Epithelial cell of esophagus (primary cell): ENCODE measurements around the gene KRT28.

Source experiments
- DNase-seq: peaks from one replicate; pipeline ENCODE4 v3.0.0; 2010; ENCODE audit warnings: low read depth
- H3K4me3 ChIP-seq: 2 replicates; pipeline ENCODE4 v1.5.1; 2011; ENCODE audit warnings: mild to moderate bottlenecking, low read length, control low read depth
- TF ChIP-seq, protein P1 (sequence below): IDR thresholded peaks from 2 replicates; pipeline ENCODE4 v1.5.1; 2011; ENCODE audit warnings: low read depth, mild to moderate bottlenecking, low read length, control low read depth, inconsistent platforms; ENCODE audit not compliant: insufficient read depth; ENCODE audit errors: missing control alignments

KRT28 gene

DNA sequence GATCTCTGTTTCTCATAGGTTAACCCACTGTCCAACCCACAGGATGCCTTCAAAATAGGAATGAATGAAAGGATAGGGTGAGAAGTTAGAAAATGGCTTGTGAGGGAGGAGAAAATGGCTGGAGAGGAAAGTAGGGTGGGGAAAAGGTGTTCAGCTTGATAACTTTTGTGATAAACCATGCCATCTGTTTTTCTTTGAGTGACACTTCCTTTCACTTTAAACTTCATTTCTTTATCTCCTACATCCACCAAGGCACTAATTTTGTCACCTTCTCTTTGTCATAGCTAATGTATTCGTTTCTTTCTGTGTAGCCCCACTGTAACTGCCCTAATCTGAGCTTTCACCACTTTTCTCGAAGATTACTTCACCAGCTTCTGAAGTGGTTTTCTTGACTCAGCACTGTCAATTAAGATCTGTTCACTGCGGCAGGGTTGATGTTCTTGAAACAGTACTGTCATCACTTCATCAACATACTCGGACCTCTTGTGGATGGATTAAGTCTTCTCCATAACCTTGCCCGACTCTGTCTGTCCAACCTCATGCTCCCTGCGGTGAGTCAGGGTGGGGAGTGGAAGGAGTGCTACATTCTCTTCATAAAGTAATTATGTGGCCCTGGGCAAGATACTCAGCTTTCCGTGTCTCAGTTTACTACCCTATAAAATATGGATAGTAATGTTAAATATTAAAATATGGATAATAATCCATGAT is 28.1 kb upstream of the KRT28 start:
- TF ChIP-seq, protein P1, sequence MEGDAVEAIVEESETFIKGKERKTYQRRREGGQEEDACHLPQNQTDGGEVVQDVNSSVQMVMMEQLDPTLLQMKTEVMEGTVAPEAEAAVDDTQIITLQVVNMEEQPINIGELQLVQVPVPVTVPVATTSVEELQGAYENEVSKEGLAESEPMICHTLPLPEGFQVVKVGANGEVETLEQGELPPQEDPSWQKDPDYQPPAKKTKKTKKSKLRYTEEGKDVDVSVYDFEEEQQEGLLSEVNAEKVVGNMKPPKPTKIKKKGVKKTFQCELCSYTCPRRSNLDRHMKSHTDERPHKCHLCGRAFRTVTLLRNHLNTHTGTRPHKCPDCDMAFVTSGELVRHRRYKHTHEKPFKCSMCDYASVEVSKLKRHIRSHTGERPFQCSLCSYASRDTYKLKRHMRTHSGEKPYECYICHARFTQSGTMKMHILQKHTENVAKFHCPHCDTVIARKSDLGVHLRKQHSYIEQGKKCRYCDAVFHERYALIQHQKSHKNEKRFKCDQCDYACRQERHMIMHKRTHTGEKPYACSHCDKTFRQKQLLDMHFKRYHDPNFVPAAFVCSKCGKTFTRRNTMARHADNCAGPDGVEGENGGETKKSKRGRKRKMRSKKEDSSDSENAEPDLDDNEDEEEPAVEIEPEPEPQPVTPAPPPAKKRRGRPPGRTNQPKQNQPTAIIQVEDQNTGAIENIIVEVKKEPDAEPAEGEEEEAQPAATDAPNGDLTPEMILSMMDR: no peak
- DNase-seq: peak; percentile 77
- no peak overlapping the region for H3K4me3 ChIP-seq

DNA sequence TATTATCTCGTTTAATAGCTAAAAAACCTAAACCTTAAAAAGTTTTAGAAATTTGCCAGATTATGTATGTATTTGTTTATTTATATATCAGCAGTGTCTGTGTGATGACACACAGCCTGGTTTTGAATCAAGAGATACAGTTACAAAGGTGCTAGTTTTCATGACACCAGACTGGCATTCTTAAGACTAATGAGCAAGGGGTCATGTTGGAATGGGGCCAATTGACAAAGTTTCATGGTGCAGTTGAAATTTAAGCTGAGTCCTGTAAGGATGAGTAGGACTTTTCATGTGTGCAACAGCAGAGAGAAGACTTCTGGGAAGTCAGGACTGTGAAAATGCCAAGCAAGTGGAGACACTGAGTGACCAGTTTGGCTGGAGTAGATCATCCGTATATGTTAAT is 25.8 kb upstream of the KRT28 start:
- TF ChIP-seq, protein P1: no peak
- no peak for DNase-seq
- no peak overlapping the region for H3K4me3 ChIP-seq

DNA sequence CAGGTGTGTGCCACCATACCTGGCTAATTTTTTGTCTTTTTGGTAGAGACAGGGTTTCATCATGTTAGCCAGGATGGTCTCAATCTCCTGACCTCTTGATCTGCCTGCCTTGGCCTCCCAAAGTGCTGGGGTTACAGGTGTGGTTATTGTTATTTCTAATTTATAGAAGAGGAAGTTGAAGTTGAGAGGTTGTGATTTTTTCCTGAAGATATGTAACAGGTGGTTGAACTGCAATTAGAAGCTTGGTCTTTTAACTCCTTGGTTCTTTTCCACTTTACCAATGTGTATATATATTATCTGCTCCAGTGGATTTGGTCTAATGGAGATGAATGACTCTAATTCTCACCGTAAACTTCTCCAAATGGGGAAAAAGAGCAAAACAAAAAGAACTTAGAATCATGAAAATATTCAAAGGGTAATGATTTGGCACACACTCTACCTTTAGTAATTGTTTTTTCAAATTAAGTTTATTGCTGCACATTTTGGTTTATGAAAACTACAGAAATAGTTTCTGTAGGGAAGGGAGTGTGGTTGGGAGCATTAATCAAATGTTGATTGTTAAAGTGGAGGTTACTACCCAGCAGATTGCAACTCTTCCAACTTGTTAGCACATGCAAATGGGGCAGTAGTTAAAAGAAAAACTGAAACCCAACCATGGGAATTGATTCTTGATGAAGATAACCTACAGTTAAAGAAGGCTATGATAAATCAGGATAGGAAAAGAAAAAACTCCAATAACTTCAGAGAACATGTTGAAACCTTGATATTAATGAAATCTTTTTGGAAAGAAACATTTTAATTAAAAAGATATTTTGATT is 24.5 kb upstream of the KRT28 start:
- no peak overlapping the region for H3K4me3 ChIP-seq
- TF ChIP-seq, protein P1: no peak
- peak; percentile 16 for DNase-seq

DNA sequence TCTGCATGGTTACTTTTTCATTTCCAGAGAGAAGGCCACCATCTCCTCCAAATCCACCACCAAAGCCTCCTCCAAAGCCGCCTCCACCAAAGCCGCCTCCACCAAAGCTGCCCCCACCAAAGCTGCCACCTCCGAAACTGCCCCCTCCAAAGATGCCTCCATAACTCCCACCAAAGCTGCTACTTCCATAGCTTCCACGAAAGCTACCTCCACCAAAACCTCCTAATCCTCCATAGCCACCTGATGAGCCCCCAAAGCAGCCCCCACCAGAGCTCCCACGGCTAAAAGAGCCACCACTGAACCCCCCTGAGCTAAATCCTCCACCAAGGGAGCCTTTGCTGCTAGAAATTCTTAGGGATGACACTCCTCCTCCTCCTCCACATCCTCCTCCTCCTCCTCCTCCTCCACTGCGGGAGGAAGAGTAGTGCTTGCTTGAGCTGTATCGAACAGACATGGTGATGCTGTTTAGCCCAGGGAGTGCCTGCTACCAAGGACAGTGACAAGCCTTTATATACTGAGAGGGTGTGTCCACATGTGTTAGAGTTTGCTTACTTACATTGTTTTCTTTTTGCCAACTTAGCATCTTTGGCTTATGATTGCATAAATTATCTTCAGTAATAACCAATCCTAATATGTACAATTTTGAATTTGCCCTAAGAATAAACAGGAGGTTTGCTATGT is 22.5 kb upstream of the KRT28 start, which contains the start of gene KRT10:
KRT10 (minus strand) TSS at position 483 of the 681 bp plus-strand sequence; CDS start at position 454, 29 bp downstream.
- peak; percentile 13 for DNase-seq
- TF ChIP-seq, protein P1: no peak
- H3K4me3 ChIP-seq: peak within 1 kb of the TSS; percentile 38

DNA sequence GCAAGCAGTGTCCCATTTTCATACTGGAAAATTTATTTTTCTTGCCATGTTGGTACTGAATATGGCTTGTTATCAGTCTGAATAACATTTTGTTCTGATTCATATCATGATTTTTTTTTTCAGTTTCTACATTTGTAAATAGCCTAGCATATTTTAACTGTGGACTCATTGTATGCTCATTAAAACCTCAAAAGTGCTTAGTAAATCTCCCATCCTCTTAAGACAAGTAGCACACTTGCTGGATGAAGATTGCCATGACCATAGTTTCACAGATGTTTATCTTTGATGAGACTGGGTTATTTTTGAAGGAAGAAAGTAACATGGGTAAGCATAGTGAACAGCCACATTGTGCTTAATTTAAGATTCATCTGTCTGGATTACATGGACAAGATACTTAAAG is 21.8 kb upstream of the KRT28 start:
- no peak for DNase-seq
- H3K4me3 ChIP-seq: peak overlapping the region; percentile 38
- TF ChIP-seq, protein P1: no peak

DNA sequence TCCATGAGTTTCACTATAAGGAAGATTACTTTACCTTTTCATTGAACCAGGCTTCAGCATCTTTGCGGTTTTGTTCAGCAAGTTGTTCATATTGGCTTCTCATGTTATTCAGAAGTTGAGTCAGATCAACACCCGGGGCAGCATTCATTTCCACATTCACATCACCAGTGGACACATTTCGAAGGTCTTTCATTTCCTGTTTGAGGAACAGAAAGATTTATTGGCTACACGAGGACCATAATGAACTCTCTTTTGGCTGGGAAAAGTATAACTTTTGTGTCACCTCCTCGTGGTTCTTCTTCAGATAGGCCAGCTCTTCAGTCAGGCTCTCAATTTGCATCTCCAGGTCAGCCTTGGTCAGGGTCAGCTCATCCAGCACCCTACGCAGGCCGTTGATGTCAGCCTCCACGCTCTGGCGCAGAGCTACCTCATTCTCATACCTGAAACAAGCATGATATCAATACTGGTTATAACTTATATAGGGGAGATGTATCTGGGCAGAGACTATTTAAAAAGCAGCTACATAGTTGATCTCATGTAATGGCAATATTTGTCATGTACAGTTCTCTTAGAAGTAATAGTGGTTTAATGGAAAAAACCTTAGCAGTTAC is 20.6 kb upstream of the KRT28 start:
- H3K4me3 ChIP-seq: peak overlapping the region; percentile 81
- DNase-seq: no peak
- TF ChIP-seq, protein P1: no peak
